IMR-90 (cell line): ENCODE data around the gene OPN4. TPM values are rescaled to one million over a fixed set of nuclear protein-coding genes. Genes with fewer than 3 reads are reported as not detected.

Experiments used
- ATAC-seq: fragments of 200-7000 bp; cut with Tn5 transposase; 2 replicates; pipeline ENCODE4 v1.9.1; 2020; ENCODE audit warnings: low read depth, mild to moderate bottlenecking, moderate library complexity
- BruUV-seq: library from RNA; stranded (reverse); fragments of 400-500 nt; replicated peaks from 2 replicates; lab custom pipeline; 2021; lab: Mats Ljungman, UMichigan
- CTCF ChIA-PET: fragments of 300-600 bp; formaldehyde crosslinking; extraction: SDS; loops from one replicate; lab custom pipeline; 2021; ENCODE audit warnings: antibody characterized with exemption; lab: Yijun Ruan, JAX
- POLR2A ChIA-PET: fragments of 300-600 bp; sonication (Branson Sonifier 250); formaldehyde crosslinking; loops from one replicate; lab custom pipeline; 2022; ENCODE audit warnings: antibody characterized with exemption; ENCODE audit not compliant: unreplicated experiment; lab: Charles Lee
- DNase-seq: peaks from one replicate; pipeline ENCODE4 v3.0.0; 2013
- H2AFZ ChIP-seq: replicated peaks from 2 replicates; pipeline ENCODE3; 2013; ENCODE audit warnings: low read length, mild to moderate bottlenecking; ENCODE audit not compliant: poor library complexity
- H2AK5ac ChIP-seq: 2 replicates; pipeline ENCODE4 v1.6.1; 2013; ENCODE audit warnings: low read depth, low read length, inconsistent platforms
- H2AK9ac ChIP-seq: replicated peaks from 2 replicates; pipeline ENCODE3; 2013; ENCODE audit warnings: mild to moderate bottlenecking, low read depth, low read length, moderate library complexity; ENCODE audit not compliant: poor library complexity
- H2BK120ac ChIP-seq: 2 replicates; pipeline ENCODE4 v1.6.1; 2013; ENCODE audit warnings: low read depth, low read length, inconsistent platforms
- H2BK15ac ChIP-seq: 3 replicates; pipeline ENCODE4 v1.6.1; 2013; ENCODE audit warnings: low read depth, low read length, inconsistent platforms
- H2BK20ac ChIP-seq: 2 replicates; pipeline ENCODE4 v1.6.1; 2013; ENCODE audit warnings: low read depth, mild to moderate bottlenecking, inconsistent platforms, low read length, moderate library complexity
- H2BK5ac ChIP-seq: 2 replicates; pipeline ENCODE4 v1.6.1; 2013; ENCODE audit warnings: mild to moderate bottlenecking, low read depth, low read length, inconsistent platforms; ENCODE audit not compliant: poor library complexity, severe bottlenecking
- H3K14ac ChIP-seq: replicated peaks from 2 replicates; pipeline ENCODE4 v1.6.1; 2013; ENCODE audit warnings: low read depth, low read length, inconsistent platforms
- H3K18ac ChIP-seq: 2 replicates; pipeline ENCODE4 v1.6.1; 2013; ENCODE audit warnings: low read depth, low read length, control low read depth
- H3K23ac ChIP-seq: 2 replicates; pipeline ENCODE4 v1.6.1; 2013; ENCODE audit warnings: low read depth, low read length, inconsistent platforms
- H3K27ac ChIP-seq: 2 replicates; pipeline ENCODE4 v1.5.1; 2013; ENCODE audit warnings: mild to moderate bottlenecking, control low read depth, low read length; ENCODE audit not compliant: insufficient read depth
- H3K27me3 ChIP-seq: 2 replicates; pipeline ENCODE4 v1.6.1; 2013; ENCODE audit warnings: low read length; ENCODE audit not compliant: control insufficient read depth, insufficient read depth
- H3K36me3 ChIP-seq: 2 replicates; pipeline ENCODE4 v1.6.1; 2013; ENCODE audit warnings: low read length, mixed read lengths; ENCODE audit not compliant: control insufficient read depth, insufficient read depth
- H3K4ac ChIP-seq: 2 replicates; pipeline ENCODE4 v1.6.1; 2013; ENCODE audit warnings: low read depth, low read length, inconsistent platforms
- H3K4me1 ChIP-seq: 2 replicates; pipeline ENCODE4 v1.6.1; 2013; ENCODE audit warnings: low read length, mixed read lengths; ENCODE audit not compliant: control insufficient read depth, insufficient read depth
- H3K4me2 ChIP-seq: 2 replicates; pipeline ENCODE4 v1.6.1; 2013; ENCODE audit warnings: low read depth, mild to moderate bottlenecking, control low read depth, low read length, moderate library complexity
- H3K4me3 ChIP-seq: 2 replicates; pipeline ENCODE4 v1.5.1; 2013; ENCODE audit warnings: low read depth, mild to moderate bottlenecking, control low read depth, low read length, moderate library complexity; ENCODE audit not compliant: insufficient read depth
- H3K56ac ChIP-seq: 2 replicates; pipeline ENCODE4 v1.6.1; 2013; ENCODE audit warnings: low read length, inconsistent platforms; ENCODE audit not compliant: insufficient read depth; ENCODE audit errors: extremely low read depth
- H3K79me1 ChIP-seq, 2 experiments: 2 replicates each; pipeline ENCODE4 v1.6.1; 2013; ENCODE audit warnings: low read length in 2 of 2, inconsistent platforms in 1 of 2, low read depth in 1 of 2
- H3K9ac ChIP-seq: 2 replicates; pipeline ENCODE4 v1.6.1; 2013; ENCODE audit warnings: low read depth, low read length, control low read depth
- H3K9me1 ChIP-seq: 2 replicates; pipeline ENCODE4 v1.6.1; 2013; ENCODE audit warnings: low read length, inconsistent platforms; ENCODE audit not compliant: insufficient read depth
- H3K9me3 ChIP-seq: 2 replicates; pipeline ENCODE4 v1.6.1; 2013; ENCODE audit warnings: low read length; ENCODE audit not compliant: control insufficient read depth, insufficient read depth
- H4K20me1 ChIP-seq: 2 replicates; pipeline ENCODE4 v1.6.1; 2013; ENCODE audit warnings: low read length, inconsistent platforms; ENCODE audit not compliant: insufficient read depth
- H4K5ac ChIP-seq: 2 replicates; pipeline ENCODE4 v1.6.1; 2013; ENCODE audit warnings: mild to moderate bottlenecking, low read depth, low read length, control low read depth
- H4K8ac ChIP-seq, 2 experiments: 2 replicates each; pipeline ENCODE4 v1.6.1; 2013; ENCODE audit warnings: low read depth in 2 of 2, low read length in 2 of 2, control low read depth in 1 of 2, inconsistent platforms in 1 of 2
- H4K91ac ChIP-seq: 2 replicates; pipeline ENCODE4 v1.6.1; 2013; ENCODE audit warnings: low read depth, low read length, inconsistent platforms; ENCODE audit not compliant: insufficient read depth
- CHD1 ChIP-seq: IDR thresholded peaks from 2 replicates; pipeline ENCODE4 v1.6.1; 2012; ENCODE audit warnings: low read depth, low read length, improper control_type of control experiment
- MXI1 ChIP-seq: IDR thresholded peaks from 2 replicates; pipeline ENCODE4 v1.6.1; 2012; ENCODE audit warnings: low read depth, mild to moderate bottlenecking, low read length, moderate library complexity, borderline replicate concordance
- WGBS, 2 experiments: methylation state at CpG; one replicate each; pipeline versions ENCODE4 v1.1.5 to v1.1.7; 2013; ENCODE audit warnings: missing lambda C conversion rate in 2 of 2; ENCODE audit not compliant: insufficient read length in 1 of 2; ENCODE audit errors: extremely low coverage in 2 of 2; 5-methylcytosine and 5-hydroxymethylcytosine counted together
- dilution Hi-C: fragments of 300-500 bp; cut with HindIII; formaldehyde crosslinking; loops from one replicate; pipeline ENCODE4 v1.14.3; 2018; ENCODE audit warnings: low sequenced_read_pairs; ENCODE audit not compliant: unreplicated experiment
- in situ Hi-C: fragments of 300-500 bp; cut with MboI; formaldehyde crosslinking; loops from 3 replicates; pipeline ENCODE4 v1.14.3; 2019; ENCODE audit warnings: low sequenced_read_pairs, inconsistent platforms, mixed read lengths
- intact Hi-C: fragments of 100-400 bp; cut with micrococcal nuclease; formaldehyde crosslinking; loops from 2 replicates; pipeline ENCODE4 v1.10.0; 2022
- polyA plus RNA-seq, 3 experiments: library from polyadenylated mRNA; depleted of rRNA; stranded (reverse); fragments of >200 nt; gene quantifications; 2 replicates each; pipeline ENCODE4 v1.2.3, GENCODE V29; 2012; ENCODE audit warnings: low replicate concordance in 1 of 3
- total RNA-seq: library from RNA; depleted of rRNA; stranded (reverse); fragments of >200 nt; gene quantifications from 2 replicates; pipeline ENCODE4 v1.2.3, GENCODE V29; 2012

OPN4 gene
- total and polyA plus RNA-seq, 2 of the 4 experiments (the other 2 are of a cell fraction): 0.03 TPM; not detected in 1

- Histone ChIP-seq H2BK5ac (no peak overlapping the region), H2AK5ac (no peak overlapping the region), H3K9me1 (no peaks in the 10 kb centered on the region; the same call in 1 of the 2 replicates), H3K9me3 (no peaks in the 10 kb centered on the region), H2BK120ac (no peak overlapping the region), H2BK20ac (no peak overlapping the region), H3K4me2 (no peak overlapping the region), H3K4ac (no peak overlapping the region), H4K20me1 (no peaks in the 10 kb centered on the region), H3K4me3 (no peak overlapping the region), H3K4me1 (peaks cover 8% of the 10 kb centered on the region; the same call in 1 of the 2 replicates), H3K23ac (no peak overlapping the region), H3K18ac (no peak overlapping the region), H2AFZ (no peak overlapping the region), H2AK9ac (no peak overlapping the region), H3K9ac (no peak overlapping the region), H3K27me3 (no peaks in the 10 kb centered on the region; the same call in none of the 2 replicates), H3K36me3 (no peaks in the 10 kb centered on the region), H3K14ac (no peak overlapping the region), H3K27ac (no peak overlapping the region), H4K5ac (no peak overlapping the region), H3K56ac (no peak overlapping the region), H3K79me1 (no peaks in the 10 kb centered on the region), H4K91ac (no peak overlapping the region), H2BK15ac (no peak overlapping the region), H4K8ac (no peak overlapping the region)
- no TSS peak for BruUV-seq
- intact Hi-C loops (no loop called here), dilution Hi-C loops (no loop called here), in situ Hi-C loops (no loop called here)
- peak; percentile 50 for DNase-seq
- ChIA-PET CTCF (no interaction called here), POLR2A (no interaction called here)
- peak; percentile 45; the same call in 1 of the 2 replicates for ATAC-seq
- no CpG with 5 or more reads among the region's 2 CpGs for WGBS, 2 experiments
- TF ChIP-seq MXI1 (no peak), CHD1 (no peak)
Measured at GRCh38 chr10:86630079-86630478, 24.3 kb upstream of the OPN4 start.
